C4-2B (cell line): ENCODE measurements around the gene OSTF1.

Experiments used
- ZFX ChIP-seq: fragments of 450-650 bp; IDR thresholded peaks from 2 replicates; pipeline ENCODE4 v1.6.1; 2017
- TF ChIP-seq, protein P1 (sequence below): fragments of 450-650 bp; conservative IDR thresholded peaks from 2 replicates; pipeline ENCODE4 v1.5.1; 2017; ENCODE audit warnings: mild to moderate bottlenecking

- TF ChIP-seq, protein P1, sequence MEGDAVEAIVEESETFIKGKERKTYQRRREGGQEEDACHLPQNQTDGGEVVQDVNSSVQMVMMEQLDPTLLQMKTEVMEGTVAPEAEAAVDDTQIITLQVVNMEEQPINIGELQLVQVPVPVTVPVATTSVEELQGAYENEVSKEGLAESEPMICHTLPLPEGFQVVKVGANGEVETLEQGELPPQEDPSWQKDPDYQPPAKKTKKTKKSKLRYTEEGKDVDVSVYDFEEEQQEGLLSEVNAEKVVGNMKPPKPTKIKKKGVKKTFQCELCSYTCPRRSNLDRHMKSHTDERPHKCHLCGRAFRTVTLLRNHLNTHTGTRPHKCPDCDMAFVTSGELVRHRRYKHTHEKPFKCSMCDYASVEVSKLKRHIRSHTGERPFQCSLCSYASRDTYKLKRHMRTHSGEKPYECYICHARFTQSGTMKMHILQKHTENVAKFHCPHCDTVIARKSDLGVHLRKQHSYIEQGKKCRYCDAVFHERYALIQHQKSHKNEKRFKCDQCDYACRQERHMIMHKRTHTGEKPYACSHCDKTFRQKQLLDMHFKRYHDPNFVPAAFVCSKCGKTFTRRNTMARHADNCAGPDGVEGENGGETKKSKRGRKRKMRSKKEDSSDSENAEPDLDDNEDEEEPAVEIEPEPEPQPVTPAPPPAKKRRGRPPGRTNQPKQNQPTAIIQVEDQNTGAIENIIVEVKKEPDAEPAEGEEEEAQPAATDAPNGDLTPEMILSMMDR, result no peak
- no peak for TF ChIP-seq ZFX
Observed at GRCh38 chr9:75112789-75113188, 24.5 kb downstream of the OSTF1 start.
